CD4-positive, alpha-beta T cell (primary cell): ENCODE results near the gene GDPD4. TPM values are rescaled to one million over a fixed set of nuclear protein-coding genes. Genes with fewer than 3 reads are reported as not detected.

Experiments used
- ATAC-seq: fragments of 200-7000 bp; cut with Tn5 transposase; one replicate; pipeline ENCODE4 v1.10.0; 2022; ENCODE audit warnings: mild to moderate bottlenecking; ENCODE audit not compliant: poor library complexity
- CTCF ChIA-PET: fragments of 350-600 bp; sonication (Branson Sonifier 250); formaldehyde crosslinking; loops from one replicate; lab custom pipeline; 2021; ENCODE audit warnings: antibody characterized with exemption, inconsistent platforms; lab: Charles Lee
- POLR2A ChIA-PET: fragments of 350-600 bp; sonication (Branson Sonifier 250); formaldehyde crosslinking; loops from one replicate; lab custom pipeline; 2021; ENCODE audit warnings: antibody characterized with exemption, inconsistent platforms; lab: Charles Lee
- DNase-seq, 14 experiments: peaks; one replicate each; pipeline ENCODE4 v3.0.0-alpha.2; 2013 to 2020; ENCODE audit warnings: mixed read lengths in 2 of 14
- H3K27ac ChIP-seq, 2 donors: one replicate each; pipeline versions ENCODE4 v1.5.1 to v1.7.0; 2013; ENCODE audit warnings: low read length in 2 of 2, low read depth in 1 of 2, mild to moderate bottlenecking in 1 of 2
- H3K27me3 ChIP-seq, 2 experiments: 1 replicate in 1 of 2; 2 replicates in 1 of 2; pipeline versions ENCODE4 v1.6.1 to v1.7.0; 2013; ENCODE audit warnings: low read length in 2 of 2, control low read depth in 1 of 2, mild to moderate bottlenecking in 1 of 2, moderate library complexity in 1 of 2; ENCODE audit not compliant: insufficient read depth in 2 of 2, control insufficient read depth in 1 of 2
- H3K36me3 ChIP-seq: one replicate; pipeline ENCODE4 v1.6.1; 2013; ENCODE audit warnings: low read length, control low read depth; ENCODE audit not compliant: insufficient read depth
- H3K4me1 ChIP-seq: one replicate; pipeline ENCODE4 v1.6.1; 2013; ENCODE audit warnings: low read length, control low read depth; ENCODE audit not compliant: insufficient read depth
- H3K4me3 ChIP-seq: one replicate; pipeline ENCODE4 v1.5.1; 2013; ENCODE audit warnings: mild to moderate bottlenecking, low read length, moderate library complexity
- H3K9me3 ChIP-seq, 2 experiments: 1 replicate in 1 of 2; 2 replicates in 1 of 2; pipeline versions ENCODE4 v1.6.1 to v1.7.0; 2013; ENCODE audit warnings: low read length in 2 of 2, mild to moderate bottlenecking in 2 of 2, control low read depth in 1 of 2, moderate library complexity in 1 of 2; ENCODE audit not compliant: control insufficient read depth in 1 of 2, insufficient read depth in 1 of 2
- H3K27ac Mint-ChIP-seq: one replicate; pipeline ENCODE4 v1.8.0; 2020; ENCODE audit warnings: mixed read lengths
- H3K27me3 Mint-ChIP-seq: one replicate; pipeline ENCODE4 v1.8.0; 2021; ENCODE audit warnings: mixed read lengths
- H3K36me3 Mint-ChIP-seq: one replicate; pipeline ENCODE4 v1.8.0; 2021; ENCODE audit warnings: low read depth, mixed read lengths
- H3K4me1 Mint-ChIP-seq: one replicate; pipeline ENCODE4 v1.8.0; 2021; ENCODE audit warnings: low read depth, mixed read lengths
- H3K4me3 Mint-ChIP-seq: one replicate; pipeline ENCODE4 v1.8.0; 2020; ENCODE audit warnings: mild to moderate bottlenecking, mixed read lengths
- H3K9me3 Mint-ChIP-seq: one replicate; pipeline ENCODE4 v1.8.0; 2020; ENCODE audit warnings: mixed read lengths
- intact Hi-C, 2 experiments: fragments of 100-400 bp; cut with DNase I in 1 of 2; cut with micrococcal nuclease in 1 of 2; formaldehyde crosslinking; loops; one replicate each; pipeline versions ENCODE4 v1.15.1 to v1.9.0; 2023 to 2025; cut with DNase I, micrococcal nuclease
- total RNA-seq, 174 experiments: library from RNA in 2 of 174; stranded (reverse) in 2 of 174; gene quantifications; one replicate each; pipeline ENCODE4 v1.2.3 and lab custom pipeline; 2021 to 2026
- TF ChIP-seq, protein P1 (sequence below): fragments of 200-600 bp; IDR thresholded peaks from one replicate; pipeline ENCODE4 v1.8.0; 2022; ENCODE audit warnings: antibody characterized with exemption, mild to moderate bottlenecking

The GDPD4 gene
- total RNA-seq, 2 experiments from 2014 or later = not detected

- H3K4me3 Mint-ChIP-seq = no peak overlapping the region
- Histone ChIP-seq H3K27me3 (peaks cover 4 to 12% of the 10 kb centered on the region in 2 experiments), H3K4me1 (no peaks in the 10 kb centered on the region), H3K27ac (no peak overlapping the region), H3K36me3 (no peaks in the 10 kb centered on the region), H3K9me3 (no peaks in the 10 kb centered on the region), H3K4me3 (no peak overlapping the region)
- ATAC-seq = no peak
- H3K4me1 Mint-ChIP-seq = no peaks in the 10 kb centered on the region
- no peaks in the 10 kb centered on the region for H3K9me3 Mint-ChIP-seq
- no peaks in the 10 kb centered on the region for H3K36me3 Mint-ChIP-seq
- ChIA-PET CTCF (no interaction called here), POLR2A (no interaction called here)
- DNase-seq = no peak
- TF ChIP-seq, protein P1, sequence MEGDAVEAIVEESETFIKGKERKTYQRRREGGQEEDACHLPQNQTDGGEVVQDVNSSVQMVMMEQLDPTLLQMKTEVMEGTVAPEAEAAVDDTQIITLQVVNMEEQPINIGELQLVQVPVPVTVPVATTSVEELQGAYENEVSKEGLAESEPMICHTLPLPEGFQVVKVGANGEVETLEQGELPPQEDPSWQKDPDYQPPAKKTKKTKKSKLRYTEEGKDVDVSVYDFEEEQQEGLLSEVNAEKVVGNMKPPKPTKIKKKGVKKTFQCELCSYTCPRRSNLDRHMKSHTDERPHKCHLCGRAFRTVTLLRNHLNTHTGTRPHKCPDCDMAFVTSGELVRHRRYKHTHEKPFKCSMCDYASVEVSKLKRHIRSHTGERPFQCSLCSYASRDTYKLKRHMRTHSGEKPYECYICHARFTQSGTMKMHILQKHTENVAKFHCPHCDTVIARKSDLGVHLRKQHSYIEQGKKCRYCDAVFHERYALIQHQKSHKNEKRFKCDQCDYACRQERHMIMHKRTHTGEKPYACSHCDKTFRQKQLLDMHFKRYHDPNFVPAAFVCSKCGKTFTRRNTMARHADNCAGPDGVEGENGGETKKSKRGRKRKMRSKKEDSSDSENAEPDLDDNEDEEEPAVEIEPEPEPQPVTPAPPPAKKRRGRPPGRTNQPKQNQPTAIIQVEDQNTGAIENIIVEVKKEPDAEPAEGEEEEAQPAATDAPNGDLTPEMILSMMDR = no peak
- intact Hi-C loops = no loop called here
- H3K27me3 Mint-ChIP-seq = peaks cover 10% of the 10 kb centered on the region
- no peak overlapping the region for H3K27ac Mint-ChIP-seq
These were observed 30.6 kb downstream of the GDPD4 start for GRCh38 chr11:77270921-77271320.

DNA sequence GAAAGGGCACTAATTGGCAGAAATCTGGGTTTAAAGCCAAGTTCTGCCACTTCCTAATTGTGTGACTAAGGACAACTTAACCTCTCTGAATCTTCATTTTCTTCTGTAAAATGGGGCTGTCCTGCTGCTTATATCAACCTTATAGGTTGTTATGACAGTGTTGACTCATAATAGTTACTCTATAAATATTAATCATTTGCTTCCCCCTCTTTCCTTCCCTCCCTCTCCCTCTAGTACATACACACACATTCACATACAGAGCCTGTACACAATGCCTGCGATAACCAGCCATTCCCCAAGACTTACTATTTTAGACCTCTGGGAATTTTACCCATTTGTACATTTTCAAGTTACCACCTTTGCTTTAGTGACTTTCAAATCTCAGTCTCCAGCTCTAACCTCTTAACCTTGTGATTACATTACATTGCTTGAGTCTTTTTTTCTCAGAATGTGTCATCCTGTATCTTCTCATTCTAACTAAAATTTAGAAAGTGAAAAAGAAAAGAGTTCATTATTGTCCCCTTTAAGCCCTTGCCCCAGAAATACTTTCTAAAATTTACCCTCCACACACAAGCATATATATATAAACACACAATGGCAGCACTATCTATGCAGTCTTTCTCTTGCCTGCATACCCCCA lies 31.9 kb downstream of the GDPD4 start:
- ATAC-seq (no peak), DNase-seq (no peak)
- Mint-ChIP-seq H3K27me3 (peaks cover 10% of the 10 kb centered on the region), H3K4me3 (no peak overlapping the region), H3K4me1 (no peaks in the 10 kb centered on the region), H3K27ac (no peak overlapping the region), H3K9me3 (no peaks in the 10 kb centered on the region), H3K36me3 (no peaks in the 10 kb centered on the region)
- Histone ChIP-seq H3K27ac (no peak overlapping the region), H3K4me1 (no peaks in the 10 kb centered on the region), H3K36me3 (no peaks in the 10 kb centered on the region), H3K4me3 (no peak overlapping the region), H3K9me3 (no peaks in the 10 kb centered on the region), H3K27me3 (peaks cover 4 to 12% of the 10 kb centered on the region in 2 experiments)
- TF ChIP-seq, protein P1 = no peak
- intact Hi-C loops = no loop called here
- ChIA-PET CTCF (no interaction called here), POLR2A (interaction anchor here (0.6 kb wide), 1 partner anchor 320 kb away, joined by 3 read pairs; no protein-coding TSS in a partner anchor)

- TF ChIP-seq, protein P1 = no peak
- Histone ChIP-seq H3K36me3 (no peaks in the 10 kb centered on the region), H3K4me1 (no peaks in the 10 kb centered on the region), H3K4me3 (no peak overlapping the region), H3K27ac (no peak overlapping the region), H3K9me3 (no peaks in the 10 kb centered on the region), H3K27me3 (peaks cover 4 to 12% of the 10 kb centered on the region in 2 experiments)
- Mint-ChIP-seq H3K4me1 (no peaks in the 10 kb centered on the region), H3K36me3 (no peaks in the 10 kb centered on the region), H3K9me3 (peaks cover 6% of the 10 kb centered on the region), H3K27me3 (peaks cover 10% of the 10 kb centered on the region), H3K4me3 (no peak overlapping the region), H3K27ac (no peak overlapping the region)
- no peak for DNase-seq
- intact Hi-C loops = no loop called here
- POLR2A ChIA-PET = no interaction called here
- ATAC-seq = no peak
- CTCF ChIA-PET = no interaction called here
These were observed 33.5 kb downstream of the GDPD4 start for GRCh38 chr11:77267962-77268361.
